NCI-H1694 (cell line): ENCODE data around the gene SDCBP2.

Source experiments
- DNase-seq: peaks from one replicate; lab custom pipeline; 2025; lab: John Stamatoyannopoulos, UW

Gene SDCBP2

GRCh38 chr20:1328680-1329330, at the start of gene SDCBP2:
Gene SDCBP2, minus strand, starts transcription at chr20:1329139. Its CDS starts 8,723 bp downstream, at chr20:1320416.
- DNase-seq = no peak

- no peak for DNase-seq
Measured at GRCh38 chr20:1378735-1379125, 49.8 kb upstream of the SDCBP2 start.

GRCh38 chr20:1377984-1378734, 49.2 kb upstream of the SDCBP2 start:
- no peak for DNase-seq

DNA sequence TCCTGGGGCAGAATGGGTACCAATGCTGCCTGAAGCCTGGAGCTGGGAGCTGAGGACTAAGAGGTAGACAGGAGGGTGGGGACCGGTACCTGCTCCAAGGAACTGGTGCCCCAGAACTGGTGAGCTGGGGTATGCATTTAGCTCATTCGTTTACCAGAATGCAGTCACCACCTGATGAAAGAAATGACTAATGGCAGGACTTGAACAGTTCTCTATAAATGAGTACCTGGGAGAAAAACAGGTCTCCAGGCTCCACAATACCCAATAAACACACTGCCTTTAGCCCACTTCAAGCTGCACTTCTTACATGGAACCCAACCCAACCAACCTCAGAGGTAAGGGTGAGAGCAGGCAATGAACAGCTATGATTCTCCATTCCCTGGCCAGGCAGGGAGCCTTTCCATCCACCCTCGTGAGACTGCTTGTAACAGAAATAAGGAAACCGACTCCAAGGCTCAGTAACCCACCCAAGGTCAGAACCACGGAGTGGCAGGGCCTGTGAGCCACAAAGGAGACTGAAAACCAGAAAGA, 48.5 kb upstream of the SDCBP2 start:
- no peak for DNase-seq

- DNase-seq = no peak
Measured at GRCh38 chr20:1376408-1377270, 47.7 kb upstream of the SDCBP2 start.

- DNase-seq = no peak
Measured at GRCh38 chr20:1376007-1376406, 47.1 kb upstream of the SDCBP2 start.

DNA sequence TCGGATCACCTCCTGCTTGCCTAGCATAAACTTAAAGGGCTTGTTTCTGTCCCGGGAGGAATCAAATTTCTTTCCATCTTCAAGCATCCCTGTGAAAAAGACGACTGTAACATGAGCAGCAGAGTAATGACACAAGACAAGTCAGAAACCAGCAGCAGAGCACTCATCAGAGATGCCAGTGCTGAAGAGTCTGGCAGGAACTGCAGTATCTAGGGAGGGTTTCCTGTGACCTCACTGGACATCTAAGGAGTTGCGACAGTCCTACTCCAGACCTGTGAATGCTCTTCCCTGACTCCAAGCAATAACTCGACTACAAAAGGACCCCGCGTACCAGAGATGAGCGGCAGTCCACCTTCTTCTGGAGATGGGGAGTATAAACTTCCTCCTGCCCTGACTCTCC, 46.6 kb upstream of the SDCBP2 start:
- no peak for DNase-seq

DNA sequence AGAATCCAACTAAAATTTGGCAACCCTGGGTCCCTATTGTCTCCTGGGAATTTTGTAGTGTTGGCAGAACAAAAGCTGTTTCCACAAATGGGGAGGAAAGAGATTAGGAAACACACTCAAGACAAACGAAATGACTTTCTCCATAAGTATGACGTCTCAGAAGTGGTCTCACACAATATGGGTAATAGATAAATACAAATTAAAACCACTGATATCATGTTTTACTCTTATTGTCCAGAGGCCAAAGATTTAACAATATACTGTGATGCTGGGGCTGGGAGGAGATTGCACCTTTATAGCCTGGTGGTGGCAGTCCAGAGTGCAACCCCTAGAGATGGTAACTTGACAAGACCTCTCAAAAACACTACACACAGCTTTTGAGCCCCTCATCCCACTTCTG, 45.3 kb upstream of the SDCBP2 start:
- no peak for DNase-seq

GRCh38 chr20:1373614-1374013, 44.7 kb upstream of the SDCBP2 start:
- DNase-seq = no peak

DNA sequence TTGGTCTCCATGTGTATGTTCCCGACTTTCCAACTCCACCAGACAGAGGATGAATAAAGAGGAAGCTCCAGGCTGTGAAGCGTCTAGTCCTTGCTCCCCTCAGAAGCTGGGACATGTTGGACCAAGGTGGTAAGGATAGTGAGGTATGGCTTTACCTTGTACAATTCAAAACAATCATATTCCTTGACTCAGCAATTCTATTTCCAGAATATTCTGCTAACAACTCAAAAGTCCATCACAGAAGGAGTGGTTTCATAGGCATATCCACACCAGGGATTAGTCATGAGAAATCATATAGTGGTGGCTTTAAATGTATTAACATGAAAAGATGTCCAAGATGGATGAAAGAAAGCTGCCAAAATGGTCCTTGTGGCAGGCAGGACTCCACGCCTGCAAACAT, 44.1 kb upstream of the SDCBP2 start:
- no peak for DNase-seq

DNA sequence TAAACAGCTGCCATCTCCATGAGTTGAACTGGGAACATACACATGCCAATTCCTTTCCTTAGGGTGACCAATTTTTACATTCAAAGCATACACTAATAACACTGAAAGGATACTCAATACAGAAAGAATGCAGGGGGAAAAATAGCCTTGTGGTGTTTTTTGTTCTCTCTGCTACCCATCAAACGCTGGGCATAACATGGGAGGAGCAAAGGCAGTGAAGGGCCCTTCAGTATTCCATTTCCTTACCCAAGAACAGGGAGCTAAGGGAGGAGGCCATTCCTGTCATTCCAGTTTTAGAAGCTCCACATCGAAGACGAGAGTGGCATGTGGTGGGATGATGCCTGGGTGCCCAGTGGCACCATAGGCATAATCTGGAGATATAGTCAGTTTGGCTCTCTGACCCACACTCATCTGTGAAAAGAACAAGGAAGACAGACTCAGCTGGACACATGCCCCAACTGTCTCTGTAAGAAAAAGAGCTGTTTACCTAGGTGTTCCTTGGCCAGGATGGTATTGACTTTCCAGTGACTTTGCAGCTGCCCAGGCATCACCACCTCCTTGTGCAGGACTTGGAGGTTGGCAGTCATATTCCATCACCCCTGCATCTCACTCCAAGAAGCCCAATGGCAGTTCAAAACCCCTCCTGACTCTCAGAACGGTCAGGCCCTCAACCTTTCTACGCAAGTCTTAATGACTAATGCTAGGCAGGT, 43.0 kb upstream of the SDCBP2 start:
- DNase-seq = no peak

- DNase-seq = no peak
Measured at GRCh38 chr20:1371202-1371782, 42.4 kb upstream of the SDCBP2 start.

- no peak for DNase-seq
Measured at GRCh38 chr20:1370548-1371110, 41.7 kb upstream of the SDCBP2 start.

DNA sequence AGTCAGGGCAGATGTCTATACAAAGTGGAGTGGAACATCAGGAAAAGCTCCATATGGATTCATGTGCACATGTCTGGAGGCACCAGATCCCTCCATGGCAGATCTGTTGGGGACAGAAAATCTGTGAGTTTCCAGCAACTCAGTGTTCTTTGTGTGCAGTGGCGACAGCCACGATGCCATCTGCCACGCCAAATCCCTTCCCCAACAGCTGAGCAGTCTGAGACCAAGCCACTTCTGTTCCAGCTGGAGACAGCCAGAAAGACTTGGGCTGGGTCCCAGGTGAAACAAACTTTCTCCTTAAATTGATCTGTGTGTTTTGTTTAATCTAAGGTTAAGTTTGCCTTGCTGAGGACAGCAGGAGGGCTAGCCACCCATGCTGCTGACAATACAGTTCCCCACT, 41.0 kb upstream of the SDCBP2 start:
- peak; percentile 45 for DNase-seq

- DNase-seq = no peak
Measured at GRCh38 chr20:1368448-1369199, 39.7 kb upstream of the SDCBP2 start.

- DNase-seq = no peak
Measured at GRCh38 chr20:1367479-1367878, 38.5 kb upstream of the SDCBP2 start.

DNA sequence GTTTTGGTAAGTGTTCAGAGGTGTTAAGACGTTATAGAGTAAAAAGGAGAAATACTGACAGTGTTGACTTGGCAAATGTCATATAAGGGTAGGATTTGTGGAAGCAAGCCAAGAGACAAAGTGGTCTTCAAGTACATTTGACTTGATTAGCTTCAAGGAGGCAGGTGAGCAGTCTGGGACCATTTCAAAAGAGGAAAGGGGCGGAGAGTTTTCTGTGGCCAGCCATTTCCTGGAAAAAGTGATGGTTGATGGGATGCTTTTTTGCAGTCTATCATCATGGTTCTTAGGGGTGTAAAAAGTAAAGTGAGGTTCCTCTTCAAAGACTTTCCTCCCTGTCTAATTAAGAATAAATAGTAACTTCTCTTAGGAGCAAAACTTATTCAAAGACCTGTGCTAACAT, 35.2 kb upstream of the SDCBP2 start:
- DNase-seq = no peak

- DNase-seq = no peak
Measured at GRCh38 chr20:1363522-1363921, 34.6 kb upstream of the SDCBP2 start.

DNA sequence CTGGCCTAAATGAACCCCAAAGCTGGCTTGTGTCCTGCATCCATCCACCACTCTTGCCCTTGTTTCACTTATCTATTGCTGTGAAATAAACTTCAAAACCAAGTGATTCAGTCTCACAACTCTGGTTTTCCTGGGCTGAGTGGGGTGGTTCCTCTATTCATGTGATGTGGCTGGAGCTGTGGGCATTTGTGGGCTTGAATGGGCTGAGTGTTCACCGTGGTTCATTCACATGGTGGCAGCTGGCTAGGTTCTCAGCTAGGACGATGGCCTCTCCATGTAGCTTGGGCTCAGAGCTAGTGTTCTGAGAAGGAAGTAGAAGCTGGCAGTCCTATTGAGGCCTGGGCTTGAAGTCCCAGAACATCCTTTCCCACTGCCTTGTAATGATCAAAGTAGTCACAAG, 33.5 kb upstream of the SDCBP2 start:
- no peak for DNase-seq

DNA sequence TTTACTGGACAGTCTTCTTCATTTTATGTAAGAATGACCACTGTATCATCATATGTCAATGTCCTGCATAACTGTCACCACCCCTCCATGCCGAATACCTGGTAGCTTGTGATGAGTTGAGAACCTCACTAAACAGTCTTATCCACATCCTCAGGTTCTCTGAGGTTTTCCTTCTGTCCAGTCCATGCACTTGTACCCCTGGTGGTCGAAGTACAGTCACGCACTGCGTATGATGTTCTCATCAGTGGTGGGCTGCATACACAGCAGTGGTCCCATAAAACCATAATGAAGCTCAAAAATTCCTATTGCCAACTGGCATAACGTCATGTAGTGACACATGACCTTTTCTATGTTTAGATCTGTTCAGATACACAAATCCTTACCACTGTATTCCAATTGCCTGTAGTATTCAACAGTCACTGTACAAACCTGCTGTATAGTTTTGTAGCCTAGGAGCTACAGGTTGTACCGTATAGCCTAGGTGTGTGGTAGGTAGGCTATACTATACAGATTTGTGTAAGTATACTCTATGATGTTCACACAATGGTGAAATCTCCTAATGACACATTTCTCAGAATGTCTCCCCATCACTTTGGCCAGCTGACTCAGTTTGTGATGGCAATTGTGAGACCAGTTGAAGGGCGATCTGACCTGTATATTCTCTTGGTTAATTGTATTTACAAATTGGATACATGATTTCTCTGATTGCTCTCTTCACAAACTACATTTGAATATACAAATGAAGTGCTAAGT, 31.3 kb upstream of the SDCBP2 start:
- no peak for DNase-seq
